Activated CD4-positive, alpha-beta T cell treated with anti-CD3 and anti-CD28 coated beads, Interleukin-2, amount 50 U/mL, for 1 hour (primary cell): Measurements from ENCODE around the gene TRAF3IP3.
A peak's percentile ranks its signal among the peaks of the same experiment; 100 is the strongest.

ENCODE experiments used
- DNase-seq: peaks from one replicate; pipeline ENCODE4 v3.0.0-alpha.2; 2020

TRAF3IP3 gene

GRCh38 chr1:209738270-209738669 is 17.6 kb upstream of the TRAF3IP3 start:
- DNase-seq, result no peak

- no peak for DNase-seq
Measured at GRCh38 chr1:209741193-209741592, 14.7 kb upstream of the TRAF3IP3 start.

- DNase-seq, result no peak
Measured at GRCh38 chr1:209741889-209742288, 14.0 kb upstream of the TRAF3IP3 start.

GRCh38 chr1:209742409-209743144 is 13.3 kb upstream of the TRAF3IP3 start:
- DNase-seq, result no peak

GRCh38 chr1:209743145-209743482 is 12.7 kb upstream of the TRAF3IP3 start:
- DNase-seq, result no peak

- DNase-seq, result no peak
Measured at GRCh38 chr1:209746451-209747165, 9.2 kb upstream of the TRAF3IP3 start.

GRCh38 chr1:209747580-209748262 is 8.1 kb upstream of the TRAF3IP3 start:
- peak; percentile 79 for DNase-seq

- no peak for DNase-seq
Measured at GRCh38 chr1:209748620-209749019, 7.2 kb upstream of the TRAF3IP3 start.

GRCh38 chr1:209749205-209749604 is 6.6 kb upstream of the TRAF3IP3 start:
- no peak for DNase-seq

GRCh38 chr1:209749670-209750323 is 6.1 kb upstream of the TRAF3IP3 start:
- DNase-seq, result no peak

GRCh38 chr1:209751627-209752231 is 4.1 kb upstream of the TRAF3IP3 start:
- no peak for DNase-seq

GRCh38 chr1:209752890-209753289 is 3.0 kb upstream of the TRAF3IP3 start:
- no peak for DNase-seq

- DNase-seq, result no peak
Measured at GRCh38 chr1:209755256-209755655, 597 bp upstream of the TRAF3IP3 start.

- peak; percentile 37 for DNase-seq
Measured at GRCh38 chr1:209756615-209757445, 977 bp downstream of the TRAF3IP3 start.

- no peak for DNase-seq
Measured at GRCh38 chr1:209758400-209758799, 2.5 kb downstream of the TRAF3IP3 start.

- no peak for DNase-seq
Measured at GRCh38 chr1:209759829-209760359, 4.0 kb downstream of the TRAF3IP3 start.

- no peak for DNase-seq
Measured at GRCh38 chr1:209761011-209761635, 5.3 kb downstream of the TRAF3IP3 start.

- DNase-seq, result no peak
Measured at GRCh38 chr1:209766051-209766450, 10.2 kb downstream of the TRAF3IP3 start.

GRCh38 chr1:209767096-209767495 is 11.2 kb downstream of the TRAF3IP3 start:
- DNase-seq, result no peak

GRCh38 chr1:209767706-209768105 is 11.9 kb downstream of the TRAF3IP3 start:
- DNase-seq, result no peak

GRCh38 chr1:209768354-209768774 is 12.5 kb downstream of the TRAF3IP3 start:
- DNase-seq, result peak; percentile 75
